Mesenchymal stem cell (in vitro differentiated cells and primary cell): Measurements from ENCODE around the gene PSTPIP1.
A peak's percentile ranks its signal among the peaks of the same experiment; 100 is the strongest.

Source experiments
- DNase-seq: peaks from one replicate; pipeline ENCODE4 v3.0.0-alpha.2; 2013
- H2AFZ ChIP-seq: one replicate; pipeline ENCODE4 v1.6.1; 2013; ENCODE audit warnings: low read depth, mild to moderate bottlenecking, control low read depth, inconsistent platforms, low read length, moderate library complexity
- H2AK5ac ChIP-seq: 2 replicates; pipeline ENCODE4 v1.6.1; 2013; ENCODE audit warnings: low read length, moderate library complexity, mild to moderate bottlenecking, inconsistent platforms; ENCODE audit not compliant: severe bottlenecking
- H2BK120ac ChIP-seq: one replicate; pipeline ENCODE4 v1.6.1; 2013; ENCODE audit warnings: low read depth, mild to moderate bottlenecking, inconsistent platforms, low read length, moderate library complexity
- H2BK12ac ChIP-seq, 2 experiments: one replicate each; pipeline ENCODE4 v1.6.1; 2013; ENCODE audit warnings: inconsistent platforms in 2 of 2, low read length in 2 of 2, mild to moderate bottlenecking in 2 of 2, moderate library complexity in 2 of 2, control low read depth in 1 of 2
- H2BK15ac ChIP-seq: one replicate; pipeline ENCODE4 v1.6.1; 2013; ENCODE audit warnings: mild to moderate bottlenecking, low read depth, inconsistent platforms; ENCODE audit not compliant: poor library complexity, severe bottlenecking
- H2BK5ac ChIP-seq: 2 replicates; pipeline ENCODE4 v1.6.1; 2013; ENCODE audit warnings: low read depth, mild to moderate bottlenecking, low read length, control low read depth, inconsistent platforms; ENCODE audit not compliant: poor library complexity, severe bottlenecking
- H3K14ac ChIP-seq, 2 experiments: one replicate each; pipeline ENCODE4 v1.6.1; 2013; ENCODE audit warnings: inconsistent platforms in 2 of 2, low read length in 2 of 2, control low read depth in 1 of 2, mild to moderate bottlenecking in 1 of 2, moderate library complexity in 1 of 2
- H3K18ac ChIP-seq, 2 experiments: one replicate each; pipeline ENCODE4 v1.6.1; 2013; ENCODE audit warnings: inconsistent platforms in 2 of 2, low read length in 2 of 2, control low read depth in 1 of 2, low read depth in 1 of 2, mild to moderate bottlenecking in 1 of 2
- H3K23ac ChIP-seq, 2 experiments: one replicate each; pipeline ENCODE4 v1.6.1; 2013; ENCODE audit warnings: inconsistent platforms in 2 of 2, low read length in 2 of 2, mild to moderate bottlenecking in 2 of 2, moderate library complexity in 2 of 2, control low read depth in 1 of 2
- H3K27ac ChIP-seq: 2 replicates; pipeline ENCODE4 v1.5.1; 2013; ENCODE audit warnings: mild to moderate bottlenecking, moderate library complexity, low read length, control low read depth, inconsistent platforms; ENCODE audit not compliant: poor library complexity, severe bottlenecking
- H3K27me3 ChIP-seq, 2 experiments: 2 replicates each; pipeline versions ENCODE4 v1.6.1 to v1.7.0; 2013; ENCODE audit warnings: low read length in 2 of 2, mild to moderate bottlenecking in 2 of 2, moderate library complexity in 2 of 2, control low read depth in 1 of 2, inconsistent platforms in 1 of 2; ENCODE audit not compliant: control insufficient read depth in 1 of 2, insufficient read depth in 1 of 2
- H3K36me3 ChIP-seq, 2 experiments: 2 replicates each; pipeline versions ENCODE4 v1.6.1 to v1.7.0; 2013; ENCODE audit warnings: low read length in 2 of 2, control low read depth in 1 of 2, inconsistent platforms in 1 of 2, low read depth in 1 of 2, mild to moderate bottlenecking in 1 of 2; ENCODE audit not compliant: insufficient read depth in 2 of 2, control insufficient read depth in 1 of 2
- H3K4ac ChIP-seq, 2 experiments: one replicate each; pipeline ENCODE4 v1.6.1; 2013; ENCODE audit warnings: inconsistent platforms in 2 of 2, low read length in 2 of 2, mild to moderate bottlenecking in 2 of 2, moderate library complexity in 2 of 2, control low read depth in 1 of 2, low read depth in 1 of 2
- H3K4me1 ChIP-seq: 2 replicates; pipeline ENCODE4 v1.6.1; 2013; ENCODE audit warnings: low read depth, low read length, control low read depth; ENCODE audit not compliant: control insufficient read depth, insufficient read depth
- H3K4me2 ChIP-seq: 2 replicates; pipeline ENCODE4 v1.6.1; 2013; ENCODE audit warnings: low read length, mild to moderate bottlenecking, inconsistent platforms; ENCODE audit not compliant: poor library complexity, severe bottlenecking
- H3K4me3 ChIP-seq, 2 experiments: 2 replicates each; pipeline versions ENCODE4 v1.5.1 to v1.7.0; 2013; ENCODE audit warnings: low read length in 2 of 2, mild to moderate bottlenecking in 2 of 2, control low read depth in 1 of 2, low read depth in 1 of 2; ENCODE audit not compliant: insufficient read depth in 1 of 2
- H3K79me1 ChIP-seq: replicated peaks from 2 replicates; pipeline ENCODE4 v1.6.1; 2013; ENCODE audit warnings: mild to moderate bottlenecking, control low read depth, low read length, inconsistent platforms; ENCODE audit not compliant: poor library complexity, severe bottlenecking
- H3K9ac ChIP-seq: 2 replicates; pipeline ENCODE4 v1.7.0; 2013; ENCODE audit warnings: mild to moderate bottlenecking, low read length, moderate library complexity
- H3K9me3 ChIP-seq: 2 replicates; pipeline ENCODE4 v1.7.0; 2013; ENCODE audit warnings: mild to moderate bottlenecking, low read length; ENCODE audit not compliant: control insufficient read depth
- H4K8ac ChIP-seq: one replicate; pipeline ENCODE4 v1.6.1; 2013; ENCODE audit warnings: inconsistent platforms, mild to moderate bottlenecking, low read length, moderate library complexity
- H4K91ac ChIP-seq: one replicate; pipeline ENCODE4 v1.6.1; 2013; ENCODE audit warnings: mild to moderate bottlenecking, low read length, inconsistent platforms
- WGBS: methylation state at CpG from one replicate; pipeline ENCODE4 v1.1.7; 2013; ENCODE audit warnings: mixed read lengths; 5-methylcytosine and 5-hydroxymethylcytosine counted together

The PSTPIP1 gene

GRCh38 chr15:77024273-77025082, 29.6 kb downstream of the PSTPIP1 start:
- no peak overlapping the region for H3K9ac ChIP-seq
- no peak overlapping the region for H3K14ac ChIP-seq
- H3K27ac ChIP-seq, result no peak overlapping the region
- H2AFZ ChIP-seq, result no peak overlapping the region
- H2BK120ac ChIP-seq, result no peak overlapping the region
- H2BK15ac ChIP-seq, result no peak overlapping the region
- H3K18ac ChIP-seq, result no peak overlapping the region
- peak; percentile 45 for DNase-seq
- no peak overlapping the region for H3K4me2 ChIP-seq
- no peaks in the 10 kb centered on the region for H3K36me3 ChIP-seq
- no peak overlapping the region for H2AK5ac ChIP-seq
- WGBS, result 21% methylated on average over 12 of the region's 17 CpGs
- H2BK12ac ChIP-seq, result no peak overlapping the region
- no peak overlapping the region for H4K8ac ChIP-seq
- H3K4ac ChIP-seq, result no peak overlapping the region
- H2BK5ac ChIP-seq, result no peak overlapping the region
- H3K9me3 ChIP-seq, result no peaks in the 10 kb centered on the region
- H3K4me3 ChIP-seq, result no peak overlapping the region
- H4K91ac ChIP-seq, result no peak overlapping the region
- H3K23ac ChIP-seq, result no peak overlapping the region
- peaks cover 20% of the 10 kb centered on the region for H3K4me1 ChIP-seq
- no peaks in the 10 kb centered on the region for H3K79me1 ChIP-seq
- H3K27me3 ChIP-seq, result peaks cover 10 to 28% of the 10 kb centered on the region in 2 experiments

DNA sequence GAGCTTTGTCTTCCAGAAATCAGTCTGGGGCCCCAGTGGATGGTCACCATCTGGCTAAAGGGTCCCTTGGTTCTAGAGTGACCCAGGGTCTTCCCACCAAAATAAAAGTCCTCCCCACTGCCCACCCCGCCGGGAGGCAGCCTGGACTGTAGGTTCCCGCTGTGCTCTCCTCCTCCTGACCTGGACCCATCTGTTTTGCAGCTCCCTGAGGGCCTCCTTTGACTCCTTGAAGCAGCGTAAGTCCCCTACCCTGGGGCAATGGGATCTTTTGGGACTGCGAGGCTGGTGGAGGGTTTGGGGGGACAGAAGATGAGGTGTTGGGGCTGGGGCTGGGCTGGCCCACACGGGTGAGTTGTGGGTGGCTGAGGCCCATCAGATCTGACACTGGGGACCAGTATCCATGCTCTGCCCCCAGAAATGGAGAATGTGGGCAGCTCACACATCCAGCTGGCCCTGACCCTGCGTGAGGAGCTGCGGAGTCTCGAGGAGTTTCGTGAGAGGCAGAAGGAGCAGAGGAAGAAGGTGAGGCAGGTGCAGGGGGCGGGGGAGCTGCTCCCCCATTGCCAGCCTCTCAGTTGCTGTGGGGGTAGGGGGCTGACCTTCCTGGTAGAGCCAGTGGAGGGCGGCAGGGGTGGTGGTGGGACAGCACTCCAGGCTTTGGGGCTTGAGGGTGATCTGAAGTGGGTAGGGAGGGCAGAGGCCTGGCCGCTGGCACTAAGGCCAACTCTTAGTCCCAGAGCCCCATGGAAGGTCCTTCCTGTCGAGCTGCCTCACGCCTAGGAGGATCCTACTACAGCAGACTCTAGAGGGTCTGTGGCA, 30.4 kb downstream of the PSTPIP1 start:
- Histone ChIP-seq H3K4me2 (no peak overlapping the region), H2AK5ac (no peak overlapping the region), H2BK120ac (no peak overlapping the region), H3K27me3 (peaks cover 10 to 33% of the 10 kb centered on the region in 2 experiments), H4K8ac (no peak overlapping the region), H2BK12ac (no peak overlapping the region), H3K9me3 (no peaks in the 10 kb centered on the region), H2BK15ac (no peak overlapping the region), H4K91ac (no peak overlapping the region), H3K23ac (no peak overlapping the region), H3K4ac (no peak overlapping the region), H2BK5ac (no peak overlapping the region), H3K36me3 (no peaks in the 10 kb centered on the region), H3K14ac (no peak overlapping the region), H2AFZ (no peak overlapping the region), H3K18ac (no peak overlapping the region), H3K79me1 (no peaks in the 10 kb centered on the region), H3K4me1 (peaks cover 20% of the 10 kb centered on the region), H3K27ac (no peak overlapping the region), H3K4me3 (no peak overlapping the region), H3K9ac (no peak overlapping the region)
- WGBS, result 81% methylated on average over 15 of the region's 15 CpGs
- no peak for DNase-seq

- no peak overlapping the region for H3K27ac ChIP-seq
- WGBS, result 93% methylated on average over 4 of the region's 4 CpGs
- no peaks in the 10 kb centered on the region for H3K79me1 ChIP-seq
Observed at GRCh38 chr15:77025941-77026411, 31.1 kb downstream of the PSTPIP1 start.

DNA sequence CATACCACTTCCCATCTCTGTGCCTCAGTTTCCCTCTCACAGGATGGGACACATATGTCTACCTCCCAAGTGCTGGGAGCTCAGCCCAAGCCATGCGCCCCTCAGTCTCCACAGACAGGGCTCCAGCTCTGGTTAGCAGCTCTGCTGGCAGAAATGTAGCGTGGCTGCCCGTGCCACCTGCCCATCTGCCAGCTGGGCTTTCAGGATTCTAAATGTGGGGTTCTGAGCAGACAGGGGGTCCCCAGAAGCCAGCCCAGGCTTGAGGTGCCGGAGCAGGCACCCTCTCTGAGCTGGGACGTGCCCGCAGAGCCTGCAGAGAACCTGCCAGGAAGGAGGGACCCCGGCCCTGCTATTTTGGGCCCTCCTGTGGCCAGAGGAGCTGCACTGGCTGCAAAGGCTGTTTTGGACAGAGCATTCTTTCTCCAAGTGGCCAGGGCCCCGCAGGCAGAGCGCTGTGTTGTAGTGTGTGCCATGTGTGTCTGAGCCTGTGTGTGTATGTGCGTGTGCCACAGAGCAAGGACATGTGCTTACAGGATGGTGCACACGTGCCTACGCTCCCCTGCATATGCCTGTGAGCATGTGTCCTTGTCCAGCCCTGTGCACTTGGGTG, 31.7 kb downstream of the PSTPIP1 start:
- no peak for DNase-seq

More at GRCh38 chr15:77025941-77026411, 31.1 kb downstream of the PSTPIP1 start:
- H3K27me3 ChIP-seq, result peaks cover 10 to 38% of the 10 kb centered on the region in 2 experiments
- H3K18ac ChIP-seq, result no peak overlapping the region
- no peak overlapping the region for H2BK15ac ChIP-seq
- no peak overlapping the region for H2BK120ac ChIP-seq
- no peak overlapping the region for H2BK12ac ChIP-seq
- no peak overlapping the region for H2AK5ac ChIP-seq
- no peak overlapping the region for H2BK5ac ChIP-seq
- H4K8ac ChIP-seq, result no peak overlapping the region
- H3K4me2 ChIP-seq, result no peak overlapping the region
- no peaks in the 10 kb centered on the region for H3K9me3 ChIP-seq
- no peak overlapping the region for H3K23ac ChIP-seq
- H3K4me1 ChIP-seq, result peaks cover 27% of the 10 kb centered on the region
- H3K14ac ChIP-seq, result no peak overlapping the region
- no peak overlapping the region for H4K91ac ChIP-seq
- H3K9ac ChIP-seq, result no peak overlapping the region
- no peak for DNase-seq
- no peak overlapping the region for H3K4ac ChIP-seq
- H3K4me3 ChIP-seq, result no peak overlapping the region
- H2AFZ ChIP-seq, result no peak overlapping the region
- no peaks in the 10 kb centered on the region for H3K36me3 ChIP-seq

More for the DNA sequence above, 31.7 kb downstream of the PSTPIP1 start:
- no peak overlapping the region for H2BK5ac ChIP-seq
- no peak overlapping the region for H3K4me2 ChIP-seq
- no peak overlapping the region for H3K23ac ChIP-seq
- H3K36me3 ChIP-seq, result no peaks in the 10 kb centered on the region
- no peak overlapping the region for H2BK15ac ChIP-seq
- H2AFZ ChIP-seq, result no peak overlapping the region
- H3K4me1 ChIP-seq, result peaks cover 32% of the 10 kb centered on the region
- H3K79me1 ChIP-seq, result no peaks in the 10 kb centered on the region
- no peak overlapping the region for H3K14ac ChIP-seq
- no peak overlapping the region for H3K18ac ChIP-seq
- no peak overlapping the region for H2BK120ac ChIP-seq
- H2AK5ac ChIP-seq, result no peak overlapping the region
- WGBS, result 85% methylated on average over 10 of the region's 12 CpGs
- peaks cover 10 to 38% of the 10 kb centered on the region in 2 experiments for H3K27me3 ChIP-seq
- H3K9ac ChIP-seq, result no peak overlapping the region
- H3K4ac ChIP-seq, result no peak overlapping the region
- H3K4me3 ChIP-seq, result no peak overlapping the region
- no peak overlapping the region for H2BK12ac ChIP-seq
- H3K9me3 ChIP-seq, result no peaks in the 10 kb centered on the region
- no peak overlapping the region for H4K8ac ChIP-seq
- H3K27ac ChIP-seq, result no peak overlapping the region
- H4K91ac ChIP-seq, result no peak overlapping the region
